Osteocyte (in vitro differentiated cells): ENCODE results near the gene FLCN. TPM values are rescaled to one million over a fixed set of nuclear protein-coding genes. Genes with fewer than 3 reads are reported as not detected.

Experiments
- DNase-seq: peaks from one replicate; pipeline ENCODE4 v3.0.0; 2021; ENCODE audit warnings: mixed read lengths; ENCODE audit not compliant: unreplicated experiment; ENCODE audit errors: extremely low spot score
- H3K27ac Mint-ChIP-seq: one replicate; pipeline ENCODE4 v1.8.0; 2021; ENCODE audit warnings: mild to moderate bottlenecking, mixed read lengths; ENCODE audit not compliant: unreplicated experiment
- H3K27me3 Mint-ChIP-seq: one replicate; pipeline ENCODE4 v1.8.0; 2021; ENCODE audit warnings: mixed read lengths; ENCODE audit not compliant: unreplicated experiment
- H3K36me3 Mint-ChIP-seq: one replicate; pipeline ENCODE4 v1.8.0; 2021; ENCODE audit warnings: mixed read lengths; ENCODE audit not compliant: unreplicated experiment
- H3K4me1 Mint-ChIP-seq: one replicate; pipeline ENCODE4 v1.8.0; 2021; ENCODE audit warnings: mixed read lengths; ENCODE audit not compliant: unreplicated experiment
- H3K4me3 Mint-ChIP-seq: one replicate; pipeline ENCODE4 v1.8.0; 2021; ENCODE audit warnings: mild to moderate bottlenecking, moderate library complexity, mixed read lengths; ENCODE audit not compliant: unreplicated experiment
- H3K9me3 Mint-ChIP-seq: one replicate; pipeline ENCODE4 v1.8.0; 2021; ENCODE audit warnings: mixed read lengths; ENCODE audit not compliant: unreplicated experiment
- total RNA-seq: library from RNA; stranded (reverse); gene quantifications from 2 replicates; pipeline ENCODE4 v1.2.1, GENCODE V29; 2021
- TF ChIP-seq, protein P1 (sequence below): fragments of 200-600 bp; sonication (generic); IDR thresholded peaks from 2 replicates; pipeline ENCODE4 v1.5.0; 2021; ENCODE audit warnings: antibody characterized with exemption, mild to moderate bottlenecking, moderate library complexity

FLCN gene
- total RNA-seq, 1 donor from 2014 or later = 91.1 TPM

DNA sequence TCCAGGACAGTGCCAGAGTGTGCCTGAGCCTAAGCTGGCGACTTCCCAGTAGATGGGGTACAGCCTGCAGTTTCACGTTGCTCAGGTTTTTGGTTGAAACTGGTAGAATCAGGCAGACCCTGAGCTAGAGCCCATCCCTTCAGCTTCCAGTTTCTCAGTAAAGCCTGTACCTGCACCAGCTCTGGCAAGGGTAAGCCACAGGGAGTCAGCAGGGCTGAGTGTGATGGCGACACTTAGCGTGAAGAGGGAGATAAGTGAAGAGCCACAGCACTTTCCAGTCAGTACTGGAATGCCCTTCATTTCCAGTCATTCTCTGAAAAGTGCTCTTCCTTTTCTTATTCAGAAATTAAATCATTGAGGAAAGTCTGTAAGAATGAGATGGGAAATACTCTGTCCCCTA, 53.2 kb downstream of the FLCN start:
- peaks cover 39% of the 10 kb centered on the region for H3K4me1 Mint-ChIP-seq

GRCh38 chr17:17182598-17183136, 54.3 kb downstream of the FLCN start:
- Mint-ChIP-seq H3K4me1 (peaks cover 33% of the 10 kb centered on the region), H3K36me3 (peaks cover 44% of the 10 kb centered on the region), H3K27me3 (no peaks in the 10 kb centered on the region), H3K9me3 (no peaks in the 10 kb centered on the region), H3K4me3 (no peak overlapping the region), H3K27ac (no peak overlapping the region)
- TF ChIP-seq, protein P1, sequence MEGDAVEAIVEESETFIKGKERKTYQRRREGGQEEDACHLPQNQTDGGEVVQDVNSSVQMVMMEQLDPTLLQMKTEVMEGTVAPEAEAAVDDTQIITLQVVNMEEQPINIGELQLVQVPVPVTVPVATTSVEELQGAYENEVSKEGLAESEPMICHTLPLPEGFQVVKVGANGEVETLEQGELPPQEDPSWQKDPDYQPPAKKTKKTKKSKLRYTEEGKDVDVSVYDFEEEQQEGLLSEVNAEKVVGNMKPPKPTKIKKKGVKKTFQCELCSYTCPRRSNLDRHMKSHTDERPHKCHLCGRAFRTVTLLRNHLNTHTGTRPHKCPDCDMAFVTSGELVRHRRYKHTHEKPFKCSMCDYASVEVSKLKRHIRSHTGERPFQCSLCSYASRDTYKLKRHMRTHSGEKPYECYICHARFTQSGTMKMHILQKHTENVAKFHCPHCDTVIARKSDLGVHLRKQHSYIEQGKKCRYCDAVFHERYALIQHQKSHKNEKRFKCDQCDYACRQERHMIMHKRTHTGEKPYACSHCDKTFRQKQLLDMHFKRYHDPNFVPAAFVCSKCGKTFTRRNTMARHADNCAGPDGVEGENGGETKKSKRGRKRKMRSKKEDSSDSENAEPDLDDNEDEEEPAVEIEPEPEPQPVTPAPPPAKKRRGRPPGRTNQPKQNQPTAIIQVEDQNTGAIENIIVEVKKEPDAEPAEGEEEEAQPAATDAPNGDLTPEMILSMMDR = no peak
- peak; percentile 78 for DNase-seq

More for the DNA sequence above, 53.2 kb downstream of the FLCN start:
- no peaks in the 10 kb centered on the region for H3K9me3 Mint-ChIP-seq
- no peak overlapping the region for H3K27ac Mint-ChIP-seq
- H3K36me3 Mint-ChIP-seq = peaks cover 45% of the 10 kb centered on the region
- H3K27me3 Mint-ChIP-seq = no peaks in the 10 kb centered on the region
- H3K4me3 Mint-ChIP-seq = no peak overlapping the region
- no peak for DNase-seq
- TF ChIP-seq, protein P1 = no peak

- TF ChIP-seq, protein P1 = no peak
- Mint-ChIP-seq H3K4me1 (peaks cover 26% of the 10 kb centered on the region), H3K9me3 (no peaks in the 10 kb centered on the region), H3K4me3 (no peak overlapping the region), H3K27ac (peak overlapping the region; percentile 69), H3K27me3 (no peaks in the 10 kb centered on the region), H3K36me3 (peaks cover 50% of the 10 kb centered on the region)
- DNase-seq = no peak
Measured at GRCh38 chr17:17181666-17182597, 55.0 kb downstream of the FLCN start.

DNA sequence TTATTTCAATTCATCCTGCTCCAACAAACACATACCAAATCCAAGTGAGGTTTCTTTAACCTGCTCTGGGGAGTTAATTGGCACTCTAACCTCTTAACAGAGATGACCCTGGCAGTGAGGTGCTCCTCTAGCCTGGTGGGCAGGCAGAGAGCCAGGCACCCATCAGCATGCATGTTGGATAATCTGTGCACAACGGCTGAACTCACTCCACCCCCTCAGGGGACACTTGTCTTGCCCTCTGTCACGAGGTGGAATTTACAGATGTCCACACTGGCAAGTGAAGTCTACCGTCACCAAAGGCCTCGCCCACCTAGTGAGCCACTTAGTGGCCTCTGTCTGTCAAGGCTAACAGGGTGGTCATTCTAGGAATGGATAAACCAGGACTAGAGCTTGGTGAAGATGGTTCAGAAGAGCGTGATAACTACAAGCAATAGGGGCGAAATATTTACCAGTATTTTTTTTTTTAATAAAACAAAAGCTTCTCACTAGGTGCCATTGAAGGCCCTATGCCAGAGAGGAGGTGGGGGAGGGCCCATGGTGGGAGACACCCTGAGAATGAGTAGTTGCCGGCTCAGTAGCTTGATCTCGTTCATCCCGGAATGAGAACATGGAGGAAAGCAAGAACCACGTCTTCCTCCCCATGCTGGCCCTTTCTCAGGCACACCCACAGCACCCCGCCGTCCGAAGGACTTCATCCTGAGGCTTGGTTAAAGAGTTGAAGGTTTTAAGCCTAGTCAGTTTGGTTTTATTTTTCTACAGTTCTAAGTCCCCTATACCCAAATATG, 56.0 kb downstream of the FLCN start:
- DNase-seq = no peak

More for the DNA sequence above, 56.0 kb downstream of the FLCN start:
- H3K4me1 Mint-ChIP-seq = peaks cover 18% of the 10 kb centered on the region
- peaks cover 57% of the 10 kb centered on the region for H3K36me3 Mint-ChIP-seq
- H3K9me3 Mint-ChIP-seq = no peaks in the 10 kb centered on the region
- peak overlapping the region; percentile 69 for H3K27ac Mint-ChIP-seq
- TF ChIP-seq, protein P1 = no peak
- H3K27me3 Mint-ChIP-seq = no peaks in the 10 kb centered on the region
- H3K4me3 Mint-ChIP-seq = no peak overlapping the region
